HepG2 (cell line): Measurements from ENCODE around the gene TFRC. TPM values are rescaled to one million over a fixed set of nuclear protein-coding genes. Genes with fewer than 3 reads are reported as not detected.
A peak's percentile ranks its signal among the peaks of the same experiment; 100 is the strongest.

ENCODE experiments used
- ATF7 ChIP-seq, 2 experiments: fragments of 450-650 bp in 1 of 2; sonication (generic) in 1 of 2; formaldehyde crosslinking in 1 of 2; IDR thresholded peaks; 2 replicates each; pipeline versions ENCODE4 v1.4.0 to v1.6.1; 2016 to 2020; ENCODE audit warnings: antibody characterized with exemption in 1 of 2, mild to moderate bottlenecking in 1 of 2, missing genetic modification reagents in 1 of 2
- FOSL1 ChIP-seq: sonication (generic); formaldehyde crosslinking; IDR thresholded peaks from 2 replicates; pipeline ENCODE4 v1.9.0; 2021; ENCODE audit warnings: missing genetic modification reagents, borderline replicate concordance
- HNRNPH1 ChIP-seq: fragments of 200-400 bp; formaldehyde crosslinking; optimal IDR thresholded peaks from 2 replicates; pipeline ENCODE3; 2017; ENCODE audit warnings: mild to moderate bottlenecking, low read depth, low read length
- MAF1 ChIP-seq: sonication (generic); formaldehyde crosslinking; IDR thresholded peaks from 2 replicates; pipeline ENCODE4 v1.5.0; 2020; ENCODE audit warnings: missing genetic modification reagents, borderline replicate concordance
- SYNCRIP ChIP-seq: fragments of 200-400 bp; formaldehyde crosslinking; IDR thresholded peaks from 2 replicates; pipeline ENCODE4 v1.6.1; 2018; ENCODE audit warnings: mild to moderate bottlenecking, low read depth, low read length; ENCODE audit not compliant: insufficient read depth
- USF2 ChIP-seq, 2 experiments: sonication (generic) in 1 of 2; formaldehyde crosslinking in 1 of 2; IDR thresholded peaks; 2 replicates each; pipeline versions ENCODE4 v1.5.1 to v1.6.1; 2011 to 2020; ENCODE audit warnings: borderline replicate concordance in 1 of 2, low read depth in 1 of 2, low read length in 1 of 2, mild to moderate bottlenecking in 1 of 2, missing genetic modification reagents in 1 of 2, moderate library complexity in 1 of 2
- ZNF225 ChIP-seq: sonication (generic); formaldehyde crosslinking; IDR thresholded peaks from 2 replicates; pipeline ENCODE4 v1.4.0; 2020; ENCODE audit warnings: mild to moderate bottlenecking, missing genetic modification reagents
- ZNF280D ChIP-seq: sonication (generic); formaldehyde crosslinking; IDR thresholded peaks from 2 replicates; pipeline ENCODE4 v1.5.1; 2020; ENCODE audit warnings: mild to moderate bottlenecking, missing genetic modification reagents
- ZNF337 ChIP-seq: sonication (generic); formaldehyde crosslinking; IDR thresholded peaks from 2 replicates; pipeline ENCODE4 v1.5.1; 2020; ENCODE audit warnings: missing genetic modification reagents, low read depth, mild to moderate bottlenecking, borderline replicate concordance
- ZNF362 ChIP-seq: sonication (generic); formaldehyde crosslinking; IDR thresholded peaks from 2 replicates; pipeline ENCODE4 v1.4.0; 2020; ENCODE audit warnings: missing genetic modification reagents, mild to moderate bottlenecking, borderline replicate concordance
- ZNF687 ChIP-seq: sonication (generic); formaldehyde crosslinking; IDR thresholded peaks from 2 replicates; pipeline ENCODE4 v1.5.1; 2020; ENCODE audit warnings: mild to moderate bottlenecking, missing genetic modification reagents, moderate library complexity
- polyA plus RNA-seq, 8 experiments: library from polyadenylated mRNA; depleted of rRNA in 3 of 8; stranded (reverse) in 7 of 8; unstranded in 1 of 8; fragments of >200 nt; fragmentation: Illumina TruSeq in 4 of 8; extraction: Trizol in 4 of 8; gene quantifications; 2 replicates each; pipeline versions ENCODE4 v1.2.1 to v1.2.3, GENCODE V29; 2011 to 2016; ENCODE audit warnings: low read depth in 4 of 8, missing spikeins in 1 of 8, mixed read lengths in 1 of 8; ENCODE audit not compliant: insufficient read depth in 1 of 8
- total RNA-seq, 5 experiments: library from RNA; depleted of rRNA; stranded (reverse); fragments of >200 nt; fragmentation: Illumina TruSeq; extraction: Trizol; gene quantifications; 2 replicates each; pipeline ENCODE4 v1.2.3, GENCODE V29; 2016; ENCODE audit warnings: low read depth in 1 of 5
- TF ChIP-seq, protein P1 (sequence below): sonication (generic); formaldehyde crosslinking; conservative IDR thresholded peaks from 2 replicates; pipeline ENCODE4 v1.4.0; 2020; ENCODE audit warnings: mild to moderate bottlenecking, missing genetic modification reagents, moderate library complexity

The TFRC gene
- total and polyA plus RNA-seq, 2 of the 13 experiments (the other 11 are each of a cell fraction or from before 2014, with no cell fraction given): 188 to 274 TPM

- TF ChIP-seq ZNF687 (CRISPR knock-in tag): peak; percentile 93
- TF ChIP-seq MAF1 (CRISPR knock-in tag): no peak
- no peak for TF ChIP-seq SYNCRIP
- TF ChIP-seq HNRNPH1: no peak
- peak; percentile 88; the same call in 1 of the 2 replicates for TF ChIP-seq ZNF225 (CRISPR knock-in tag)
- TF ChIP-seq ATF7 (IDR thresholded peaks at IDR 0.05): peak; percentile 95
- peak; percentile 99 for TF ChIP-seq ATF7 (CRISPR knock-in tag; IDR thresholded peaks at IDR 0.05)
- peak; percentile 95 for TF ChIP-seq ZNF280D
- TF ChIP-seq ZNF337: no peak
- no peak for TF ChIP-seq USF2 (IDR thresholded peaks at IDR 0.05; ENCODE audit: low read depth, low read length)
- TF ChIP-seq USF2 (CRISPR knock-in tag; IDR thresholded peaks at IDR 0.05; ENCODE audit: borderline replicate concordance): no peak; the same call in 1 of the 2 replicates
- peak; percentile 58; the same call in 1 of the 2 replicates for TF ChIP-seq ZNF362
- TF ChIP-seq, protein P1, sequence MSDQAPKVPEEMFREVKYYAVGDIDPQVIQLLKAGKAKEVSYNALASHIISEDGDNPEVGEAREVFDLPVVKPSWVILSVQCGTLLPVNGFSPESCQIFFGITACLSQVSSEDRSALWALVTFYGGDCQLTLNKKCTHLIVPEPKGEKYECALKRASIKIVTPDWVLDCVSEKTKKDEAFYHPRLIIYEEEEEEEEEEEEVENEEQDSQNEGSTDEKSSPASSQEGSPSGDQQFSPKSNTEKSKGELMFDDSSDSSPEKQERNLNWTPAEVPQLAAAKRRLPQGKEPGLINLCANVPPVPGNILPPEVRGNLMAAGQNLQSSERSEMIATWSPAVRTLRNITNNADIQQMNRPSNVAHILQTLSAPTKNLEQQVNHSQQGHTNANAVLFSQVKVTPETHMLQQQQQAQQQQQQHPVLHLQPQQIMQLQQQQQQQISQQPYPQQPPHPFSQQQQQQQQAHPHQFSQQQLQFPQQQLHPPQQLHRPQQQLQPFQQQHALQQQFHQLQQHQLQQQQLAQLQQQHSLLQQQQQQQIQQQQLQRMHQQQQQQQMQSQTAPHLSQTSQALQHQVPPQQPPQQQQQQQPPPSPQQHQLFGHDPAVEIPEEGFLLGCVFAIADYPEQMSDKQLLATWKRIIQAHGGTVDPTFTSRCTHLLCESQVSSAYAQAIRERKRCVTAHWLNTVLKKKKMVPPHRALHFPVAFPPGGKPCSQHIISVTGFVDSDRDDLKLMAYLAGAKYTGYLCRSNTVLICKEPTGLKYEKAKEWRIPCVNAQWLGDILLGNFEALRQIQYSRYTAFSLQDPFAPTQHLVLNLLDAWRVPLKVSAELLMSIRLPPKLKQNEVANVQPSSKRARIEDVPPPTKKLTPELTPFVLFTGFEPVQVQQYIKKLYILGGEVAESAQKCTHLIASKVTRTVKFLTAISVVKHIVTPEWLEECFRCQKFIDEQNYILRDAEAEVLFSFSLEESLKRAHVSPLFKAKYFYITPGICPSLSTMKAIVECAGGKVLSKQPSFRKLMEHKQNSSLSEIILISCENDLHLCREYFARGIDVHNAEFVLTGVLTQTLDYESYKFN (CRISPR knock-in tag): peak; percentile 94
- TF ChIP-seq FOSL1 (CRISPR knock-in tag): no peak
Measured at GRCh38 chr3:196055683-196056270, 26.1 kb downstream of the TFRC start (continued).
